Stomach smooth muscle (tissue), 2 donors: ENCODE results near the gene ALDH1A1.
"Not testable (repeated sequence)": the region's sequence is repeated elsewhere in the genome, so short reads cannot be mapped to it uniquely, and the experiment has no call there.

Source experiments
- H3K27ac ChIP-seq: one replicate; pipeline ENCODE4 v1.7.0; 2013; ENCODE audit warnings: mild to moderate bottlenecking, low read length, inconsistent platforms
- H3K27me3 ChIP-seq, 2 donors: one replicate each; pipeline ENCODE4 v1.7.0; 2013; ENCODE audit warnings: low read length in 2 of 2; ENCODE audit not compliant: insufficient read depth in 2 of 2, control insufficient read depth in 1 of 2
- H3K36me3 ChIP-seq, 2 donors: one replicate each; pipeline ENCODE4 v1.7.0; 2013; ENCODE audit warnings: low read length in 2 of 2; ENCODE audit not compliant: control insufficient read depth in 2 of 2, insufficient read depth in 2 of 2
- H3K4me1 ChIP-seq: one replicate; pipeline ENCODE4 v1.7.0; 2013; ENCODE audit warnings: low read length; ENCODE audit not compliant: control insufficient read depth, insufficient read depth
- H3K4me3 ChIP-seq, 2 donors: one replicate each; pipeline ENCODE4 v1.7.0; 2013; ENCODE audit warnings: low read length in 2 of 2
- H3K9ac ChIP-seq, 2 donors: one replicate each; pipeline ENCODE4 v1.7.0; 2013; ENCODE audit warnings: low read length in 2 of 2, mild to moderate bottlenecking in 1 of 2
- H3K9me3 ChIP-seq, 2 donors: one replicate each; pipeline ENCODE4 v1.7.0; 2013; ENCODE audit warnings: low read length in 2 of 2; ENCODE audit not compliant: control insufficient read depth in 2 of 2
- donor health status: healthy.
- donor health status: Pancreatic carcinoma.

The ALDH1A1 gene

GRCh38 chr9:72942451-72942850 is 10.4 kb downstream of the ALDH1A1 start:
- H3K27me3 ChIP-seq, result no peaks in the 10 kb centered on the region
- no peak overlapping the region for H3K4me3 ChIP-seq
- no peak overlapping the region for H3K9ac ChIP-seq
- H3K9me3 ChIP-seq, result no peaks in the 10 kb centered on the region
- H3K36me3 ChIP-seq, result no peaks in the 10 kb centered on the region
- H3K4me1 ChIP-seq, result no peaks in the 10 kb centered on the region
- H3K27ac ChIP-seq, result no peak overlapping the region

GRCh38 chr9:72939581-72939980 is 13.3 kb downstream of the ALDH1A1 start:
- H3K27ac ChIP-seq, result not testable (repeated sequence)

GRCh38 chr9:72937545-72937944 is 15.3 kb downstream of the ALDH1A1 start:
- H3K27me3 ChIP-seq, result no peaks in the 10 kb centered on the region
- no peaks in the 10 kb centered on the region for H3K36me3 ChIP-seq
- no peak overlapping the region for H3K27ac ChIP-seq
- H3K9ac ChIP-seq, result no peak overlapping the region
- no peak overlapping the region for H3K4me3 ChIP-seq
- H3K9me3 ChIP-seq, result no peaks in the 10 kb centered on the region
- H3K4me1 ChIP-seq, result no peaks in the 10 kb centered on the region

More at GRCh38 chr9:72939581-72939980, 13.3 kb downstream of the ALDH1A1 start:
- not testable (repeated sequence) for H3K4me3 ChIP-seq, H3K27me3 ChIP-seq, H3K4me1 ChIP-seq, H3K36me3 ChIP-seq, H3K9me3 ChIP-seq, H3K9ac ChIP-seq

- H3K4me1 ChIP-seq, result no peaks in the 10 kb centered on the region
- no peak overlapping the region for H3K27ac ChIP-seq
- no peak overlapping the region for H3K9ac ChIP-seq
- no peaks in the 10 kb centered on the region for H3K36me3 ChIP-seq
- no peak overlapping the region for H3K4me3 ChIP-seq
- H3K9me3 ChIP-seq, result no peaks in the 10 kb centered on the region
- H3K27me3 ChIP-seq, result no peaks in the 10 kb centered on the region
These were observed 16.2 kb downstream of the ALDH1A1 start for GRCh38 chr9:72936679-72937078.

GRCh38 chr9:72936266-72936665 is 16.6 kb downstream of the ALDH1A1 start:
- H3K9ac ChIP-seq, result no peak overlapping the region
- no peak overlapping the region for H3K27ac ChIP-seq
- H3K27me3 ChIP-seq, result no peaks in the 10 kb centered on the region
- no peak overlapping the region for H3K4me3 ChIP-seq
- no peaks in the 10 kb centered on the region for H3K9me3 ChIP-seq
- H3K4me1 ChIP-seq, result no peaks in the 10 kb centered on the region
- H3K36me3 ChIP-seq, result no peaks in the 10 kb centered on the region

GRCh38 chr9:72935595-72935994 is 17.3 kb downstream of the ALDH1A1 start:
- Histone ChIP-seq H3K4me3 (no peak overlapping the region), H3K9me3 (no peaks in the 10 kb centered on the region), H3K27me3 (no peaks in the 10 kb centered on the region), H3K9ac (no peak overlapping the region), H3K36me3 (no peaks in the 10 kb centered on the region), H3K27ac (no peak overlapping the region), H3K4me1 (no peaks in the 10 kb centered on the region)

- H3K27me3 ChIP-seq, result no peaks in the 10 kb centered on the region
- no peaks in the 10 kb centered on the region for H3K36me3 ChIP-seq
- H3K4me1 ChIP-seq, result no peaks in the 10 kb centered on the region
- no peak overlapping the region for H3K4me3 ChIP-seq
- H3K9ac ChIP-seq, result no peak overlapping the region
- no peak overlapping the region for H3K27ac ChIP-seq
- H3K9me3 ChIP-seq, result no peaks in the 10 kb centered on the region
These were observed 18.9 kb downstream of the ALDH1A1 start for GRCh38 chr9:72933730-72934665.

- Histone ChIP-seq H3K4me1 (no peaks in the 10 kb centered on the region), H3K27me3 (no peaks in the 10 kb centered on the region), H3K36me3 (no peaks in the 10 kb centered on the region), H3K9ac (no peak overlapping the region), H3K9me3 (no peaks in the 10 kb centered on the region), H3K4me3 (no peak overlapping the region), H3K27ac (no peak overlapping the region)
These were observed 20.2 kb downstream of the ALDH1A1 start for GRCh38 chr9:72932619-72933018.

- Histone ChIP-seq H3K9ac (no peak overlapping the region), H3K9me3 (no peaks in the 10 kb centered on the region), H3K36me3 (no peaks in the 10 kb centered on the region), H3K4me1 (no peaks in the 10 kb centered on the region), H3K4me3 (no peak overlapping the region), H3K27ac (no peak overlapping the region), H3K27me3 (no peaks in the 10 kb centered on the region)
These were observed 21.0 kb downstream of the ALDH1A1 start for GRCh38 chr9:72931897-72932296.

GRCh38 chr9:72931437-72931836 is 21.4 kb downstream of the ALDH1A1 start:
- H3K27me3 ChIP-seq, result no peaks in the 10 kb centered on the region
- H3K36me3 ChIP-seq, result no peaks in the 10 kb centered on the region
- H3K4me3 ChIP-seq, result no peak overlapping the region
- H3K4me1 ChIP-seq, result no peaks in the 10 kb centered on the region
- H3K27ac ChIP-seq, result no peak overlapping the region
- no peak overlapping the region for H3K9ac ChIP-seq
- no peaks in the 10 kb centered on the region for H3K9me3 ChIP-seq

- H3K27me3 ChIP-seq, result no peaks in the 10 kb centered on the region
- H3K4me1 ChIP-seq, result no peaks in the 10 kb centered on the region
- H3K9me3 ChIP-seq, result no peaks in the 10 kb centered on the region
- H3K36me3 ChIP-seq, result no peaks in the 10 kb centered on the region
- no peak overlapping the region for H3K9ac ChIP-seq
- H3K4me3 ChIP-seq, result no peak overlapping the region
- H3K27ac ChIP-seq, result no peak overlapping the region
These were observed 22.0 kb downstream of the ALDH1A1 start for GRCh38 chr9:72930828-72931227.
